GM12875 (cell line): ENCODE results near the gene JAG2.

Source experiments
- H3K4me3 ChIP-seq: one replicate; pipeline ENCODE4 v1.5.1; 2011; ENCODE audit warnings: low read depth, low read length, control low read depth
- CTCF ChIP-seq: IDR thresholded peaks from 2 replicates; pipeline ENCODE4 v1.5.1; 2011; ENCODE audit warnings: low read depth, mild to moderate bottlenecking, control low read depth, inconsistent platforms, low read length, moderate library complexity, borderline replicate concordance; ENCODE audit not compliant: insufficient read depth

Gene JAG2

GRCh38 chr14:105092171-105093037 is 76.2 kb downstream of the JAG2 start:
- no peak for TF ChIP-seq CTCF
- H3K4me3 ChIP-seq: peak overlapping the region; percentile 71

GRCh38 chr14:105091517-105092170 is 76.9 kb downstream of the JAG2 start:
- no peak for TF ChIP-seq CTCF
- H3K4me3 ChIP-seq: no peak overlapping the region

- TF ChIP-seq CTCF: no peak
- H3K4me3 ChIP-seq: no peak overlapping the region
Measured at GRCh38 chr14:105091054-105091516, 77.5 kb downstream of the JAG2 start.
